Gastrocnemius medialis (tissue), 4 donors: ENCODE measurements around the gene POLG.

Experiments
- POLR2A ChIP-seq, 2 donors: fragments of 450-650 bp; IDR thresholded peaks; one replicate each; pipeline ENCODE4 v1.6.1; 2017; ENCODE audit warnings: antibody characterized with exemption in 2 of 2, mild to moderate bottlenecking in 2 of 2, moderate library complexity in 2 of 2
- TF ChIP-seq, protein P1 (sequence below), 5 experiments: fragments of 450-650 bp in 3 of 5; fragments of 200-600 bp in 2 of 5; sonication (generic) in 2 of 5; IDR thresholded peaks in 4 of 5; conservative IDR thresholded peaks in 1 of 5; 1 replicate in 4 of 5; 2 replicates in 1 of 5; pipeline ENCODE4 v1.5.1; 2016 to 2019; ENCODE audit warnings: antibody characterized with exemption in 5 of 5, mild to moderate bottlenecking in 3 of 5, moderate library complexity in 3 of 5

GRCh38 chr15:89308236-89308635 is 26.4 kb downstream of the POLG start:
- TF ChIP-seq, protein P1, sequence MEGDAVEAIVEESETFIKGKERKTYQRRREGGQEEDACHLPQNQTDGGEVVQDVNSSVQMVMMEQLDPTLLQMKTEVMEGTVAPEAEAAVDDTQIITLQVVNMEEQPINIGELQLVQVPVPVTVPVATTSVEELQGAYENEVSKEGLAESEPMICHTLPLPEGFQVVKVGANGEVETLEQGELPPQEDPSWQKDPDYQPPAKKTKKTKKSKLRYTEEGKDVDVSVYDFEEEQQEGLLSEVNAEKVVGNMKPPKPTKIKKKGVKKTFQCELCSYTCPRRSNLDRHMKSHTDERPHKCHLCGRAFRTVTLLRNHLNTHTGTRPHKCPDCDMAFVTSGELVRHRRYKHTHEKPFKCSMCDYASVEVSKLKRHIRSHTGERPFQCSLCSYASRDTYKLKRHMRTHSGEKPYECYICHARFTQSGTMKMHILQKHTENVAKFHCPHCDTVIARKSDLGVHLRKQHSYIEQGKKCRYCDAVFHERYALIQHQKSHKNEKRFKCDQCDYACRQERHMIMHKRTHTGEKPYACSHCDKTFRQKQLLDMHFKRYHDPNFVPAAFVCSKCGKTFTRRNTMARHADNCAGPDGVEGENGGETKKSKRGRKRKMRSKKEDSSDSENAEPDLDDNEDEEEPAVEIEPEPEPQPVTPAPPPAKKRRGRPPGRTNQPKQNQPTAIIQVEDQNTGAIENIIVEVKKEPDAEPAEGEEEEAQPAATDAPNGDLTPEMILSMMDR (IDR thresholded peaks at IDR 0.05 in 4 of 5, conservative IDR thresholded peaks at IDR 0.05 in 1 of 5) = no peak
- TF ChIP-seq POLR2A (IDR thresholded peaks at IDR 0.05) = no peak
